Measurements from ENCODE around the gene CDX2.

GRCh38 chr13:28013482-28013881 lies 44.4 kb upstream of the CDX2 start:
- TF ChIP-seq, protein P1, sequence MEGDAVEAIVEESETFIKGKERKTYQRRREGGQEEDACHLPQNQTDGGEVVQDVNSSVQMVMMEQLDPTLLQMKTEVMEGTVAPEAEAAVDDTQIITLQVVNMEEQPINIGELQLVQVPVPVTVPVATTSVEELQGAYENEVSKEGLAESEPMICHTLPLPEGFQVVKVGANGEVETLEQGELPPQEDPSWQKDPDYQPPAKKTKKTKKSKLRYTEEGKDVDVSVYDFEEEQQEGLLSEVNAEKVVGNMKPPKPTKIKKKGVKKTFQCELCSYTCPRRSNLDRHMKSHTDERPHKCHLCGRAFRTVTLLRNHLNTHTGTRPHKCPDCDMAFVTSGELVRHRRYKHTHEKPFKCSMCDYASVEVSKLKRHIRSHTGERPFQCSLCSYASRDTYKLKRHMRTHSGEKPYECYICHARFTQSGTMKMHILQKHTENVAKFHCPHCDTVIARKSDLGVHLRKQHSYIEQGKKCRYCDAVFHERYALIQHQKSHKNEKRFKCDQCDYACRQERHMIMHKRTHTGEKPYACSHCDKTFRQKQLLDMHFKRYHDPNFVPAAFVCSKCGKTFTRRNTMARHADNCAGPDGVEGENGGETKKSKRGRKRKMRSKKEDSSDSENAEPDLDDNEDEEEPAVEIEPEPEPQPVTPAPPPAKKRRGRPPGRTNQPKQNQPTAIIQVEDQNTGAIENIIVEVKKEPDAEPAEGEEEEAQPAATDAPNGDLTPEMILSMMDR (conservative IDR thresholded peaks at IDR 0.05): no peak
- TF ChIP-seq ZFX (IDR thresholded peaks at IDR 0.05): no peak
